ENCODE data around the gene TNIK.
"Not testable (repeated sequence)": the region's sequence is repeated elsewhere in the genome, so short reads cannot be mapped to it uniquely, and the experiment has no call there.

The TNIK gene

DNA sequence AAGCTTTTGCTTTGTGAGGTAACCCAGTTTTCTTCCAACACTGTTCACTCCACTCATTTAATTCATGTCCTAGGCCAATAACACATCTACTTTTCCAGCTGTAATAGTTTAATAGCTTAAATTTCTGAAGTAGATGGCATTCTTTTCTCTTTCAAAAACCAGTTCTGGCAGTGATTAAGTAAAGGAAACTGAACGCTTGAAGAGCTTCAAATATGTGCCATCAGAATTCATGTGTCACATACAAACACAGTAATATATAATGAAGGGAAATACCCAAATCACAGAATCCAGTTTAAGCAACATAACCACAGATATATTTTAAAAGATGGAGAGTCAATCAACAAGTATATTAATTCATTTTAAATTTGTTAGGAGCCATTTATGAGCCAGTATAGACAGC lies 91.0 kb downstream of the TNIK start:
- DNase-seq (ENCODE audit: low spot score) (no peak), ATAC-seq (ENCODE audit: low read depth) (no peak)
- no peak overlapping the region for H3K27ac ChIP-seq (ENCODE audit: poor library complexity, severe bottlenecking)
- no peak for TF ChIP-seq CTCF (IDR thresholded peaks at IDR 0.05; ENCODE audit: poor library complexity, severe bottlenecking)
- no peaks in the 10 kb centered on the region for H3K9me3 ChIP-seq (ENCODE audit: severe bottlenecking)
- H3K27me3 ChIP-seq (ENCODE audit: insufficient read depth, poor library complexity, severe bottlenecking): no peaks in the 10 kb centered on the region
- H3K36me3 ChIP-seq (ENCODE audit: low read depth): no peaks in the 10 kb centered on the region
- no peak overlapping the region for H3K4me3 ChIP-seq (ENCODE audit: severe bottlenecking)
- peaks cover under 1% of the 10 kb centered on the region for H3K4me1 ChIP-seq (ENCODE audit: insufficient read depth, poor library complexity, severe bottlenecking)

GRCh38 chr3:171366738-171367137 lies 93.5 kb downstream of the TNIK start:
- H3K4me3 ChIP-seq (ENCODE audit: severe bottlenecking); DNase-seq (ENCODE audit: low spot score); H3K4me1 ChIP-seq (ENCODE audit: insufficient read depth, poor library complexity, severe bottlenecking); H3K27me3 ChIP-seq (ENCODE audit: insufficient read depth, poor library complexity, severe bottlenecking); H3K36me3 ChIP-seq (ENCODE audit: low read depth); H3K27ac ChIP-seq (ENCODE audit: poor library complexity, severe bottlenecking); ATAC-seq (ENCODE audit: low read depth); H3K9me3 ChIP-seq (ENCODE audit: severe bottlenecking): not testable (repeated sequence)

DNA sequence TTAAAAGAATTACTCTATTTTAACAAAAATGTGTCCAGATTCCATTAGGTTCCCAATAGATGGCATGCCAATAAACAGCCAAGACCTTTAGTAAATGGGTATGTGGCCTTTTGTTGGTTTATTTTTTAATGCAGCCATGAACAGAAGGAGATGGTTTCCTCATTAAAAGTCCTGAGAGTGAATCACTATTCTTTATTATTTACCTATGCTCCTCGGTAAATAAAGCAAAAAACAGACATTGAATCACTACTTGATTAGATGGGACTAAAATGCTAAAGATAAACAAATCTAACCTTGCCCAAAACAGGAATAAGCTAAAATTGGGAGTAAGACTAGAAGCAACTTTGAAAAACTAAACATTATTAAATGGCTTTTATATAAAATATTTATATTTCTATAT lies 94.2 kb downstream of the TNIK start:
- Histone ChIP-seq H3K4me1 (ENCODE audit: insufficient read depth, poor library complexity, severe bottlenecking) (no peaks in the 10 kb centered on the region), H3K27me3 (ENCODE audit: insufficient read depth, poor library complexity, severe bottlenecking) (no peaks in the 10 kb centered on the region), H3K27ac (ENCODE audit: poor library complexity, severe bottlenecking) (no peak overlapping the region), H3K4me3 (ENCODE audit: severe bottlenecking) (no peak overlapping the region), H3K36me3 (ENCODE audit: low read depth) (no peaks in the 10 kb centered on the region), H3K9me3 (ENCODE audit: severe bottlenecking) (no peaks in the 10 kb centered on the region)
- ATAC-seq (ENCODE audit: low read depth): no peak
- DNase-seq (ENCODE audit: low spot score): no peak
- no peak for TF ChIP-seq CTCF (IDR thresholded peaks at IDR 0.05; ENCODE audit: poor library complexity, severe bottlenecking)

DNA sequence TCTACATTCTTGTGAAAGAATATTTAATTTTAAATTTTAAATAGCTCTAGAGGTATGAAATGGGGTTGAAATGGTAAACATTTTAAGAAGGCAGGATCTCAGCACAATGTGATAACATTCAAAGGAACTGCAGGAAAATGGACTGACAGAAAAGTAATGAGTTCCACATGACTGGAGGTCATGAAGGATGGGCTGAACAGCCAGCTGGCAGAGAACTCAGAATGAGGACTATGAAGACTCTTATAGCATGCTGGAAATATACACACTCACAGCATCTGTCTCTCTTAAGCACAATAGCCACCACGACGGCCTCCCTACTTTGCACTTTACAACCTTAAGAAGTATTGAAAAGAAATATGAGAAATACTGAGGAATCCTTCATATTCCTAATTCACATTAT lies 94.7 kb downstream of the TNIK start:
- no peaks in the 10 kb centered on the region for H3K27me3 ChIP-seq (ENCODE audit: insufficient read depth, poor library complexity, severe bottlenecking)
- no peak overlapping the region for H3K27ac ChIP-seq (ENCODE audit: poor library complexity, severe bottlenecking)
- no peaks in the 10 kb centered on the region for H3K4me1 ChIP-seq (ENCODE audit: insufficient read depth, poor library complexity, severe bottlenecking)
- ATAC-seq (ENCODE audit: low read depth) (no peak), DNase-seq (ENCODE audit: low spot score) (no peak)
- no peaks in the 10 kb centered on the region for H3K9me3 ChIP-seq (ENCODE audit: severe bottlenecking)
- H3K36me3 ChIP-seq (ENCODE audit: low read depth): no peaks in the 10 kb centered on the region
- no peak for TF ChIP-seq CTCF (IDR thresholded peaks at IDR 0.05; ENCODE audit: poor library complexity, severe bottlenecking)
- no peak overlapping the region for H3K4me3 ChIP-seq (ENCODE audit: severe bottlenecking)

DNA sequence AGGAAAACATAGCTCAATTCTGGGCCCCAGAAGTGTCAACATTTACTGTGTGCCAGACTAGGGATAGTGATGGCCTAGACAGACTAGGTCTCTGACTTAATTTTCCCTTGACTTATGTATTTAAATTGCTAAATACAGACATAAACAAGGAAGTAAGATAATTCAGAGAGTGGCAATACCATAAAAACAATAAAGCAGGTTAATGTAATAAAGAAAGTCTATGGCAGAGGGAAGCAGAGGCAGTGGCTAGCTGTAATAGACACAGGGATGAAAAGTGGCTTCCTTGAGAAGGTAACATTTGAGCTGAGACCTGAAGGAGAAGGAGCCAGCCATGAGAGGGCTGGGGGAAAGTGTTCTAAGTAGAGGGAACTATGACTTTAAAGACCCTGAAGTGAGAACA lies 95.7 kb downstream of the TNIK start:
- ATAC-seq (ENCODE audit: low read depth): no peak
- no peaks in the 10 kb centered on the region for H3K36me3 ChIP-seq (ENCODE audit: low read depth)
- H3K27me3 ChIP-seq (ENCODE audit: insufficient read depth, poor library complexity, severe bottlenecking): no peaks in the 10 kb centered on the region
- no peaks in the 10 kb centered on the region for H3K4me1 ChIP-seq (ENCODE audit: insufficient read depth, poor library complexity, severe bottlenecking)
- no peak overlapping the region for H3K27ac ChIP-seq (ENCODE audit: poor library complexity, severe bottlenecking)
- H3K4me3 ChIP-seq (ENCODE audit: severe bottlenecking): no peak overlapping the region
- no peak for DNase-seq (ENCODE audit: low spot score)
- no peak for TF ChIP-seq CTCF (IDR thresholded peaks at IDR 0.05; ENCODE audit: poor library complexity, severe bottlenecking)
- H3K9me3 ChIP-seq (ENCODE audit: severe bottlenecking): no peaks in the 10 kb centered on the region

Data from RWPE2 (cell line).